M059J (cell line): ENCODE data around the gene MLX. TPM values are rescaled to one million over a fixed set of nuclear protein-coding genes. Genes with fewer than 3 reads are reported as not detected.

ENCODE experiments used
- DNase-seq: peaks from one replicate; pipeline ENCODE4 v3.0.0-alpha.2; 2012; ENCODE audit warnings: low read depth
- total RNA-seq: library from RNA; depleted of rRNA; stranded (reverse); fragments of >200 nt; shearing (Covaris generic); gene quantifications from 2 replicates; pipeline ENCODE4 v1.2.3, GENCODE V29; 2014; rRNA removed

MLX gene
- 39.1 and 42.6 TPM in 2 replicates for total RNA-seq

GRCh38 chr17:42566883-42567573 is at the start of gene MLX:
MLX (plus strand) TSS chr17:42567100; CDS start chr17:42567125, 25 bp downstream.
- peak; percentile 81 for DNase-seq

- peak; percentile 91 for DNase-seq
Measured at GRCh38 chr17:42517516-42517915, 49.4 kb upstream of the MLX start.

- peak; percentile 98 for DNase-seq
Measured at GRCh38 chr17:42518046-42518754, 48.7 kb upstream of the MLX start.

- peak; percentile 81 for DNase-seq
Measured at GRCh38 chr17:42518755-42519545, 48.0 kb upstream of the MLX start.

- DNase-seq, result peak; percentile 99
Measured at GRCh38 chr17:42519546-42520491, 47.1 kb upstream of the MLX start.

GRCh38 chr17:42520540-42520951 is 46.4 kb upstream of the MLX start:
- DNase-seq, result no peak

- peak; percentile 82 for DNase-seq
Measured at GRCh38 chr17:42521036-42521435, 45.9 kb upstream of the MLX start.

- peak; percentile 20 for DNase-seq
Measured at GRCh38 chr17:42521666-42522262, 45.1 kb upstream of the MLX start.

GRCh38 chr17:42522263-42522790 is 44.6 kb upstream of the MLX start:
- DNase-seq, result no peak

GRCh38 chr17:42522798-42523278 is 44.1 kb upstream of the MLX start:
- DNase-seq, result no peak

GRCh38 chr17:42525221-42525620 is 41.7 kb upstream of the MLX start:
- DNase-seq, result peak; percentile 53

- DNase-seq, result peak; percentile 84
Measured at GRCh38 chr17:42526031-42526444, 40.9 kb upstream of the MLX start.

- no peak for DNase-seq
Measured at GRCh38 chr17:42527932-42528331, 39.0 kb upstream of the MLX start.

GRCh38 chr17:42529061-42529460 is 37.8 kb upstream of the MLX start:
- no peak for DNase-seq

GRCh38 chr17:42530952-42531454 is 35.9 kb upstream of the MLX start:
- DNase-seq, result peak; percentile 17

GRCh38 chr17:42531455-42532354 is 35.2 kb upstream of the MLX start:
- DNase-seq, result peak; percentile 56

- DNase-seq, result no peak
Measured at GRCh38 chr17:42535155-42536047, 31.5 kb upstream of the MLX start.

GRCh38 chr17:42536048-42536371 is 30.9 kb upstream of the MLX start, which contains the start of gene NAGLU:
NAGLU (plus strand) TSS chr17:42536241; CDS start chr17:42536273, 32 bp downstream.
- peak; percentile 83 for DNase-seq
